B cell (primary cell): ENCODE data around the gene NLRP9. TPM values are rescaled to one million over a fixed set of nuclear protein-coding genes. Genes with fewer than 3 reads are reported as not detected.

Experiments used
- ATAC-seq: fragments of 200-7000 bp; cut with Tn5 transposase; one replicate; pipeline ENCODE4 v1.10.0; 2021; ENCODE audit warnings: low read depth, mild to moderate bottlenecking, moderate number of reproducible peaks, moderate library complexity
- CTCF ChIA-PET: fragments of 350-600 bp; sonication (Branson Sonifier 250); formaldehyde crosslinking; loops from one replicate; lab custom pipeline; 2021; ENCODE audit warnings: antibody characterized with exemption, inconsistent platforms; lab: Charles Lee
- POLR2A ChIA-PET: fragments of 350-600 bp; sonication (Branson Sonifier 250); formaldehyde crosslinking; loops from one replicate; lab custom pipeline; 2021; ENCODE audit warnings: antibody characterized with exemption; lab: Charles Lee
- DNase-seq: peaks from one replicate; pipeline ENCODE4 v3.0.0; 2013
- H2AFZ ChIP-seq: 2 replicates; pipeline ENCODE4 v1.6.1; 2012; ENCODE audit warnings: mild to moderate bottlenecking, low read depth, low read length; ENCODE audit not compliant: insufficient read depth, poor library complexity, severe bottlenecking
- H3K27ac ChIP-seq, 2 donors: 1 replicate in 1 of 2; 2 replicates in 1 of 2; pipeline ENCODE4 v1.5.1; 2012 to 2013; ENCODE audit warnings: low read length in 2 of 2, mild to moderate bottlenecking in 2 of 2, moderate library complexity in 1 of 2
- H3K27me3 ChIP-seq, 4 experiments: fragments of 200-600 bp in 1 of 4; sonication (generic) in 1 of 4; replicated peaks in 1 of 4; 1 replicate in 2 of 4; 2 replicates in 2 of 4; pipeline versions ENCODE4 v1.6.1 to v1.7.0; 2013 to 2016; ENCODE audit warnings: low read length in 3 of 4, mild to moderate bottlenecking in 2 of 4, mixed read lengths in 1 of 4, moderate library complexity in 1 of 4; ENCODE audit not compliant: insufficient read depth in 4 of 4, control insufficient read depth in 3 of 4; ENCODE audit errors: control extremely low read depth in 1 of 4
- H3K36me3 ChIP-seq, 2 experiments: replicated peaks in 1 of 2; 1 replicate in 1 of 2; 2 replicates in 1 of 2; pipeline versions ENCODE4 v1.6.1 to v1.7.1; 2013; ENCODE audit warnings: low read length in 1 of 2; ENCODE audit not compliant: insufficient read depth in 2 of 2, control insufficient read depth in 1 of 2; ENCODE audit errors: control extremely low read depth in 1 of 2, extremely low read depth in 1 of 2
- H3K4me1 ChIP-seq, 2 donors: fragments of 200-600 bp in 1 of 2; sonication (generic) in 1 of 2; 1 replicate in 1 of 2; 2 replicates in 1 of 2; pipeline versions ENCODE4 v1.5.1 to v1.6.1; 2013 to 2017; ENCODE audit warnings: low read length in 2 of 2; ENCODE audit not compliant: control insufficient read depth in 2 of 2, insufficient read depth in 2 of 2
- H3K4me2 ChIP-seq: replicated peaks from 2 replicates; pipeline ENCODE3; 2012; ENCODE audit warnings: mild to moderate bottlenecking, low read depth, low read length; ENCODE audit not compliant: poor library complexity, severe bottlenecking
- H3K4me3 ChIP-seq, 5 experiments: fragments of 200-600 bp in 1 of 5; sonication (generic) in 1 of 5; 1 replicate in 3 of 5; 2 replicates in 2 of 5; pipeline versions ENCODE4 v1.5.1 to v1.7.0; 2011 to 2016; ENCODE audit warnings: low read length in 4 of 5, mild to moderate bottlenecking in 4 of 5, low read depth in 2 of 5, control low read depth in 1 of 5, moderate library complexity in 1 of 5; ENCODE audit not compliant: insufficient read depth in 1 of 5; ENCODE audit errors: control extremely low read depth in 1 of 5, extremely low read depth in 1 of 5
- H3K79me2 ChIP-seq: fragments of 200-600 bp; sonication (generic); one replicate; pipeline ENCODE4 v1.6.0; 2016; ENCODE audit warnings: low read length; ENCODE audit not compliant: control insufficient read depth, insufficient read depth
- H3K9ac ChIP-seq: fragments of 200-600 bp; sonication (generic); 2 replicates; pipeline ENCODE4 v1.6.1; 2017; ENCODE audit warnings: mild to moderate bottlenecking, low read length, moderate library complexity
- H3K9me3 ChIP-seq, 3 donors: one replicate each; pipeline versions ENCODE4 v1.6.1 to v1.7.1; 2013; ENCODE audit warnings: low read length in 2 of 3; ENCODE audit not compliant: control insufficient read depth in 2 of 3, insufficient read depth in 1 of 3; ENCODE audit errors: control extremely low read depth in 1 of 3
- H4K20me1 ChIP-seq: 2 replicates; pipeline ENCODE4 v1.6.0; 2012; ENCODE audit warnings: mild to moderate bottlenecking, low read length; ENCODE audit not compliant: insufficient read depth, control insufficient read depth, poor library complexity, severe bottlenecking
- H3K27ac Mint-ChIP-seq: one replicate; pipeline ENCODE4 v1.8.0; 2021; ENCODE audit warnings: mixed read lengths
- H3K27me3 Mint-ChIP-seq: one replicate; pipeline ENCODE4 v1.8.0; 2021; ENCODE audit warnings: mixed read lengths
- H3K4me1 Mint-ChIP-seq: one replicate; pipeline ENCODE4 v1.8.0; 2021; ENCODE audit warnings: mixed read lengths
- H3K4me3 Mint-ChIP-seq: one replicate; pipeline ENCODE4 v1.8.0; 2021; ENCODE audit warnings: mixed read lengths
- H3K9me3 Mint-ChIP-seq: one replicate; pipeline ENCODE4 v1.8.0; 2022; ENCODE audit warnings: mixed read lengths; ENCODE audit not compliant: insufficient read depth
- EZH2 ChIP-seq: IDR thresholded peaks from 2 replicates; pipeline ENCODE4 v1.6.1; 2012; ENCODE audit warnings: borderline replicate concordance, low read depth, mild to moderate bottlenecking, moderate library complexity, low read length; ENCODE audit not compliant: insufficient read depth, poor library complexity, severe bottlenecking
- WGBS: methylation state at CpG from one replicate; pipeline ENCODE4 v1.1.5; 2013; ENCODE audit warnings: missing lambda C conversion rate; ENCODE audit not compliant: insufficient coverage; 5-methylcytosine and 5-hydroxymethylcytosine counted together
- intact Hi-C: fragments of 100-400 bp; cut with micrococcal nuclease; formaldehyde crosslinking; loops from one replicate; pipeline ENCODE4 v1.10.0; 2022
- polyA plus RNA-seq: library from polyadenylated mRNA; depleted of rRNA; stranded (reverse); fragments of >200 nt; gene quantifications from 2 replicates; pipeline ENCODE4 v1.2.3, GENCODE V29; 2012
- total RNA-seq, 2 donors: library from RNA; stranded (reverse); fragments of 120-200 nt in 1 of 2; gene quantifications; 1 replicate in 1 of 2; 2 replicates in 1 of 2; pipeline versions ENCODE4 v1.2.3 to v1.2.4, GENCODE V29; 2013 to 2022
- TF ChIP-seq, protein P1 (sequence below): fragments of 200-600 bp; IDR thresholded peaks from one replicate; pipeline ENCODE4 v1.8.0; 2022; ENCODE audit warnings: antibody characterized with exemption, mild to moderate bottlenecking

NLRP9 gene
- total and polyA plus RNA-seq, 2 donors (not counting 1 experiment from before 2014, with no cell fraction given): not detected

DNA sequence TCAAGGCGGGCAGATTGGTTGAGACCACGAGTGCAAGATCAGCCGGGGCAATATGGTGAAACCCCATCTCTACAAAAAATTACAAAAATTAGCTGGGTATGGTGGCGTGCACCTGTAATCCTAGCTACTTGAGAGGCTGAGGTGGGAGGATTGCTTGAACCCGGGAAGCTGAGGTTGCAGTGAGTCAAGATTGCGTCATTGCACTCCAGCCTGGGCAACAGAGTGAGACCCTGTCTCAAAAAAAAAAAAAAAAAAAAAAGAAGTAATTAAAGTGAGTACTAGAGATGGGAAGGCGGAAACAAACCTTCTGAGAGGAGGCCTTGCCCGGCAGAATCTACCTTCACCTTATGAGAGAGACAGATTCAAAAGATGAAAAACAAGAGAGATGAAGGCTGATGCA is 14.7 kb downstream of the NLRP9 start:
- Mint-ChIP-seq H3K9me3 (peaks cover 7% of the 10 kb centered on the region), H3K27ac (no peak overlapping the region), H3K4me3 (no peak overlapping the region), H3K27me3 (peaks cover 40% of the 10 kb centered on the region), H3K4me1 (no peaks in the 10 kb centered on the region)
- Histone ChIP-seq H4K20me1 (no peaks in the 10 kb centered on the region), H3K4me2 (no peak overlapping the region), H3K9me3 (peaks cover 2 to 14% (median 5%) of the 10 kb centered on the region in 3 donors), H2AFZ (no peak overlapping the region), H3K27ac (no peak overlapping the region), H3K4me1 (no peaks in the 10 kb centered on the region), H3K27me3 (peaks cover 0 to 11% (median 3%) of the 10 kb centered on the region in 4 experiments), H3K4me3 (no peak overlapping the region), H3K79me2 (no peaks in the 10 kb centered on the region), H3K9ac (no peak overlapping the region), H3K36me3 (no peaks in the 10 kb centered on the region)
- WGBS: 100% methylated on average over 1 of the region's 8 CpGs
- CTCF ChIA-PET: no interaction called here
- ATAC-seq: no peak
- intact Hi-C loops: no loop called here
- POLR2A ChIA-PET: no interaction called here
- DNase-seq: no peak
- TF ChIP-seq EZH2: no peak
- TF ChIP-seq, protein P1, sequence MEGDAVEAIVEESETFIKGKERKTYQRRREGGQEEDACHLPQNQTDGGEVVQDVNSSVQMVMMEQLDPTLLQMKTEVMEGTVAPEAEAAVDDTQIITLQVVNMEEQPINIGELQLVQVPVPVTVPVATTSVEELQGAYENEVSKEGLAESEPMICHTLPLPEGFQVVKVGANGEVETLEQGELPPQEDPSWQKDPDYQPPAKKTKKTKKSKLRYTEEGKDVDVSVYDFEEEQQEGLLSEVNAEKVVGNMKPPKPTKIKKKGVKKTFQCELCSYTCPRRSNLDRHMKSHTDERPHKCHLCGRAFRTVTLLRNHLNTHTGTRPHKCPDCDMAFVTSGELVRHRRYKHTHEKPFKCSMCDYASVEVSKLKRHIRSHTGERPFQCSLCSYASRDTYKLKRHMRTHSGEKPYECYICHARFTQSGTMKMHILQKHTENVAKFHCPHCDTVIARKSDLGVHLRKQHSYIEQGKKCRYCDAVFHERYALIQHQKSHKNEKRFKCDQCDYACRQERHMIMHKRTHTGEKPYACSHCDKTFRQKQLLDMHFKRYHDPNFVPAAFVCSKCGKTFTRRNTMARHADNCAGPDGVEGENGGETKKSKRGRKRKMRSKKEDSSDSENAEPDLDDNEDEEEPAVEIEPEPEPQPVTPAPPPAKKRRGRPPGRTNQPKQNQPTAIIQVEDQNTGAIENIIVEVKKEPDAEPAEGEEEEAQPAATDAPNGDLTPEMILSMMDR: no peak

DNA sequence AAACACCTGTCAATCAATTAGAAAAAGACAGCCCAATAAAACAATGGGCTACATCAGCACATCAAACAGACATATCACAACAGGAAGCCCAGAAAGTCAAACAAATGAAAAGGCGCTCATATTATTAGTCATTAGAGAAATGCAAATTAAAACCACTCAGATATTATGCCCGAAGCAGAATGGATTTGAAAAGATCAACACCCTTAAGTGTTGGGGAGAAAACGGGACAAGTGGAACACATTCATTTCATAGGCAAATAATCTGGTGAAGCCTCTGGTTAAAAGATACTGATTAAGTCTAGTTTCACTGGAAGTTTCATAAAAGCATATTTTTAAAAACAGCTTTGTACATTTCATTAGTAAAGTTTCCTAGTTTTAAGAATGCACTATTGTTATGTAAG is 17.4 kb downstream of the NLRP9 start:
- Histone ChIP-seq H4K20me1 (no peaks in the 10 kb centered on the region), H3K79me2 (no peaks in the 10 kb centered on the region), H3K36me3 (no peaks in the 10 kb centered on the region), H3K27me3 (peaks cover 0 to 28% (median 5%) of the 10 kb centered on the region in 4 experiments), H3K4me2 (no peak overlapping the region), H3K4me3 (no peak overlapping the region), H2AFZ (no peak overlapping the region), H3K9ac (no peak overlapping the region), H3K9me3 (peaks cover 2 to 14% (median 10%) of the 10 kb centered on the region in 3 donors), H3K27ac (no peak overlapping the region), H3K4me1 (no peaks in the 10 kb centered on the region)
- intact Hi-C loops: no loop called here
- CTCF ChIA-PET: no interaction called here
- no CpG with 5 or more reads among the region's 3 CpGs for WGBS
- POLR2A ChIA-PET: no interaction called here
- TF ChIP-seq, protein P1: no peak
- TF ChIP-seq EZH2: no peak
- no peak overlapping the region for H3K27ac Mint-ChIP-seq
- no peaks in the 10 kb centered on the region for H3K4me1 Mint-ChIP-seq
- H3K9me3 Mint-ChIP-seq: peaks cover 7% of the 10 kb centered on the region
- ATAC-seq (no peak), DNase-seq (no peak)
- H3K4me3 Mint-ChIP-seq: no peak overlapping the region
- peaks cover 51% of the 10 kb centered on the region for H3K27me3 Mint-ChIP-seq
